Skeletal muscle satellite cell (primary cell): Measurements from ENCODE around the gene NFKBIZ. TPM values are rescaled to one million over a fixed set of nuclear protein-coding genes. Genes with fewer than 3 reads are reported as not detected.

Experiments used
- H3K27me3 ChIP-seq: 2 replicates; pipeline ENCODE4 v1.7.0; 2013; ENCODE audit warnings: low read length; ENCODE audit not compliant: control insufficient read depth, insufficient read depth
- H3K36me3 ChIP-seq: 2 replicates; pipeline ENCODE4 v1.7.0; 2013; ENCODE audit warnings: mild to moderate bottlenecking, control low read depth, low read length; ENCODE audit not compliant: insufficient read depth
- H3K4me1 ChIP-seq: 2 replicates; pipeline ENCODE4 v1.7.0; 2013; ENCODE audit warnings: low read length; ENCODE audit not compliant: control insufficient read depth, insufficient read depth
- H3K4me2 ChIP-seq: 2 replicates; pipeline ENCODE4 v1.7.0; 2013; ENCODE audit warnings: mild to moderate bottlenecking, low read length
- H3K4me3 ChIP-seq: 2 replicates; pipeline ENCODE4 v1.7.0; 2013; ENCODE audit warnings: low read length
- H3K9ac ChIP-seq: 2 replicates; pipeline ENCODE4 v1.7.0; 2013; ENCODE audit warnings: mild to moderate bottlenecking, low read depth, low read length, moderate library complexity
- H3K9me3 ChIP-seq: replicated peaks from 2 replicates; pipeline ENCODE4 v1.7.0; 2013; ENCODE audit warnings: mild to moderate bottlenecking, control low read depth, low read length
- total RNA-seq: library from RNA; depleted of rRNA; stranded (reverse); fragments of >200 nt; gene quantifications from 2 replicates; pipeline ENCODE4 v1.2.3, GENCODE V29; 2012; rRNA removed

Gene NFKBIZ, protein sequence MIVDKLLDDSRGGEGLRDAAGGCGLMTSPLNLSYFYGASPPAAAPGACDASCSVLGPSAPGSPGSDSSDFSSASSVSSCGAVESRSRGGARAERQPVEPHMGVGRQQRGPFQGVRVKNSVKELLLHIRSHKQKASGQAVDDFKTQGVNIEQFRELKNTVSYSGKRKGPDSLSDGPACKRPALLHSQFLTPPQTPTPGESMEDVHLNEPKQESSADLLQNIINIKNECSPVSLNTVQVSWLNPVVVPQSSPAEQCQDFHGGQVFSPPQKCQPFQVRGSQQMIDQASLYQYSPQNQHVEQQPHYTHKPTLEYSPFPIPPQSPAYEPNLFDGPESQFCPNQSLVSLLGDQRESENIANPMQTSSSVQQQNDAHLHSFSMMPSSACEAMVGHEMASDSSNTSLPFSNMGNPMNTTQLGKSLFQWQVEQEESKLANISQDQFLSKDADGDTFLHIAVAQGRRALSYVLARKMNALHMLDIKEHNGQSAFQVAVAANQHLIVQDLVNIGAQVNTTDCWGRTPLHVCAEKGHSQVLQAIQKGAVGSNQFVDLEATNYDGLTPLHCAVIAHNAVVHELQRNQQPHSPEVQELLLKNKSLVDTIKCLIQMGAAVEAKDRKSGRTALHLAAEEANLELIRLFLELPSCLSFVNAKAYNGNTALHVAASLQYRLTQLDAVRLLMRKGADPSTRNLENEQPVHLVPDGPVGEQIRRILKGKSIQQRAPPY
- 19.8 and 38.0 TPM in 2 replicates for total RNA-seq

DNA sequence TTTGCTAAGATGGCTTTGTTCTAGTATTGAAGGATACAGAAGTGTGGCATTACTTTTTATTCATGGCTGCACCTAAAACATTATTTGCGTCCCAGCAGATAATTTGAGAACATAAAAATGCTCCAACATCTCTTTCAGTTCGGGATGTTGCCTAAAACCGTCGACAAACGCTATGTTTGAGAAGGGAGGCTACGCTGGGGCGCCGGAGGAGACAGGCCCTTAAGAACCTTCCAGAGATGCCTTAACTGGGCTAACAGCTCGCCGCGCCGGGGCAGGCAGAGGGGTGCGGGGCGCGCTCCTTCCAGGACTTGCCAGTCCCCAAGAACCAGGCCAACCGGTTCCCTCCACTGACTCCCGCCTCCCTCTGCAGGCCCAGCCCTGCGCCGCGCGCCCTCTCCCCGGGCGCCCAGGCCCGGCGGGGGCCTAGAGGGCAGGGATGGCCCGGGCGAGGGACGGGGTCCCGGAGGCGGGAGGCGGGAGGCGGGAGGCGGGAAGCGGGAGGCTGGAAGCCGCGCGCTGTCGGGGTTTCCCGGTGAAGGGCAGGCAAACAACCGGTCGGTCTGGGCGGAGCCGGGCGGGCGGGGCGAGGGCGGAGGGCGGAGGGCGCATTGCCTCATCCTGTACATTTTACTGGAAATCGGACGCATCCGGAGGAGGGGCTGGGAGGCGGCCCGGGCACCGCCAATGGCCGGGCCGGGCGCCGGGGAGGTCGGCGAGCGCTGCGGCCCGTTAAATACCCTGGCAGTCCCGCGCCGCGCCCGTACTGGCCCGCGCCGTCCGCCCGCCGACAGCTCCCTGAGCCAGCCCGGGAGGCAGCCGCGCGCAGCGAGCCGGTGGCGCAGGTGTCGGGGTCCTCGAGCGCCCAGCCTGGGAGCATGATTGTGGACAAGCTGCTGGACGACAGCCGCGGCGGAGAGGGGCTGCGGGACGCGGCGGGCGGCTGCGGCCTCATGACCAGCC, at the start of gene NFKBIZ:
Gene NFKBIZ (plus strand): TSS at position 761 of the 960 bp plus-strand sequence. CDS start 115 bp downstream, at position 876.
- Histone ChIP-seq H3K4me3 (peak within 1 kb of the TSS; percentile 82), H3K9ac (peak within 1 kb of the TSS; percentile 99), H3K4me2 (peak within 1 kb of the TSS; percentile 89), H3K4me1 (peaks cover 32% of the 10 kb centered on the region), H3K9me3 (no peaks in the 10 kb centered on the region), H3K27me3 (no peaks in the 10 kb centered on the region), H3K36me3 (peaks cover 44% of the 10 kb centered on the region)

DNA sequence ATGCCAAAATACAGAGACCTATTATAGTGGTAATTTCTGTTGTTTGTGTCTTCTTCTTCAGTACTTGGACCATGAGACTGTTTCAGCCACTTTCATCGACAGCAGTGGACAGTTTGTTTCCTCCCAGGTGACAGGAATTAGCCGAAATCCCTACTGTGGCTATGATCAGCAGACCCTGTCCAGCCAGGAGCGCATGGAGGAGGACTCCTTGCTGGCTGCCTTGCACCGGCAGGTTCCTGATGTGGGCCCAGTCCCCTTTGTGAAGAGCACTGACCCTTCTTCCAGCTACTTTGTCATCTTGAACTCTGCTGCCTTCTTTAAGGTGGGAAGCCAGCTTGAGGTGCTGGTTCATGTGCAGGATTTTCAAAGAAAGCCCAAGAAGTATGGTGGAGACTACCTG, 48.1 kb upstream of the NFKBIZ start:
- Histone ChIP-seq H3K4me2 (no peak overlapping the region), H3K27me3 (no peaks in the 10 kb centered on the region), H3K36me3 (peaks cover 25% of the 10 kb centered on the region), H3K4me3 (no peak overlapping the region), H3K9me3 (no peaks in the 10 kb centered on the region), H3K9ac (no peak overlapping the region), H3K4me1 (no peaks in the 10 kb centered on the region)

DNA sequence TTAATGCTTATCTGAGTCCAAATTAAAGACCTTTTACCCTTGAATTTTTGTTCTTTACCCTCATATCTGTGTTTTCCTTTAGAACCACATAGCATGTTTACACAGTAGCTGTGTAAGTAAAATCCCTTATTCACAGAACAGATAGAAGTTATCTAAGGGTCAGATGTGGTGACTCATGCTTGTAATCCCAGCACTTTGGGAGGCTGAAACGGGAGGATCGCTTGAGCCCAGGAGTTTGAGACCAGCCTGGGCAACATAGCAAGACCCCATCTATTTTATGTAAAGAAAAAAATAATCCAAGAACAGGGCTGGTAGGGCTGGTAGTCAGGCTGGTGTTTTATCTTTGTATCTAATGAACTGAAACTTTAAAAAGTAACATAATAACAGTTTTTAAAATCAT, 47.1 kb upstream of the NFKBIZ start:
- no peak overlapping the region for H3K9ac ChIP-seq
- H3K36me3 ChIP-seq, result peaks cover 20% of the 10 kb centered on the region
- no peaks in the 10 kb centered on the region for H3K27me3 ChIP-seq
- no peak overlapping the region for H3K4me2 ChIP-seq
- no peaks in the 10 kb centered on the region for H3K4me1 ChIP-seq
- H3K4me3 ChIP-seq, result no peak overlapping the region
- no peaks in the 10 kb centered on the region for H3K9me3 ChIP-seq

DNA sequence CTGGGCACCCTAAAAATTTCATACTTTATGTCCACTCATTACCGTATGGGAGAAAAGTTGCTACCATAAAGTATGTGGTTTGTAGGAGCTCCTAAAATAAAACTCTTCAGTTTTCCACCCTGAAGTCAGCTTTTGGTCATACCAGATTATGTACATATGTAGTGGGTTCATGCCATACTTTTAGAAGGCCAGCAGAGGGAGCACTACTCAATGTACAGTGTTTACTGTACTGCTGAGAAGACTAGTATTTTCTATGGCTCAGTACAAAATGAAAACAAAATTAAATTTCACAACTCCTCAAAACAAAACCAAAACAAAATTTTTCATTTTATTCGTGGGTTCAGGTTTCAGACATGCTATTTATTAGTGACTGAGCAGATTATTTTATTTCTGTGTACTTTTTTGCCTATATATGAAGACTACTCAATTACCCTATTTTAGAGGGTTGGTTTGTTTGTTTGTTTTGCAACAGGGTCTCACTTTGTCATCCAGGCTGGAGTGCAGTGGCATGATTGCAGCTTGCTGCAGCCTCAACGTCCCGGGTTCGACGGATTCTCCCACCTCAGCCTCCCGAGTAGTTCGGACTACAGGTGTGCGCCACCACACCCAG, 46.0 kb upstream of the NFKBIZ start:
- peaks cover 25% of the 10 kb centered on the region for H3K36me3 ChIP-seq
- H3K9ac ChIP-seq, result no peak overlapping the region
- H3K9me3 ChIP-seq, result no peaks in the 10 kb centered on the region
- no peaks in the 10 kb centered on the region for H3K27me3 ChIP-seq
- no peak overlapping the region for H3K4me2 ChIP-seq
- no peak overlapping the region for H3K4me3 ChIP-seq
- H3K4me1 ChIP-seq, result no peaks in the 10 kb centered on the region

DNA sequence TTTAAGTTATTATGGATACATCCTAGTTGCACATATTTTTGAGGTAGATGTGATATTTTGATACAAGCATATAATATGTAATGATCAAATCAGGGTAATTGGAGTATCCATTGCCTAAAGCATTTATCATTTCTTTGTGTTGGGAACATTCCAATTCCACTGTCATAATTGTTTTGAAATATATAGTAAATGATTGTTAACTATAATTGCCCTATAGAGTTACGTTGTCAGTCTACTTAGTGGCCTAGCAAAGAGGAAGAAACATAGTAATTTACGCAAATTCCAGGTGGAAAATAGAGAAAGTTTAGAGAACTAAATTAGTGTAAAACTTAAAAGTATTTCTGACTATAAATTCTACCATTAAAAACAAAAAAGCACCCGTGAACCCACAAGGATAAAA, 45.4 kb upstream of the NFKBIZ start:
- Histone ChIP-seq H3K9ac (no peak overlapping the region), H3K9me3 (no peaks in the 10 kb centered on the region), H3K4me1 (peaks cover 2% of the 10 kb centered on the region), H3K27me3 (no peaks in the 10 kb centered on the region), H3K4me2 (no peak overlapping the region), H3K36me3 (peaks cover 22% of the 10 kb centered on the region), H3K4me3 (no peak overlapping the region)

DNA sequence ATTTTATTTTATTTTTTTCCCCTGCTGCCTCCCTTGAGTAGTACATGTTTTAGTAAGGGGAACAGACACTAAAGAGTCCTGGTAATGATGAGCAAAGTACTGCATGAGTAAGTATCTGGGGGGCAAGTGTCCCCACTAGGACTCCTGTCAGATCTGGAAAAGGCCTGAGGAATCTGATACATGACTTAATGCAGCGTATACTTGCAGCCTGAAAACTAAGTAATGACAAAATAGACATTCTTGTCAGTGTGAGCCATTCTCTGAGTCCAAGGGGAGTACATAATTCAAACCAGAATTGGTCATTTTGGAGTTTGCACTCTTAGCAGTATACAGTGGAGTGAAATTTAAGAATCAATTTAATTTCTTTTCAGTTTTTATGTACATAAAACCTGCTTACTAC, 42.8 kb upstream of the NFKBIZ start:
- H3K9me3 ChIP-seq, result no peaks in the 10 kb centered on the region
- no peak overlapping the region for H3K9ac ChIP-seq
- peaks cover 14% of the 10 kb centered on the region for H3K4me1 ChIP-seq
- no peak overlapping the region for H3K4me3 ChIP-seq
- H3K27me3 ChIP-seq, result no peaks in the 10 kb centered on the region
- H3K36me3 ChIP-seq, result peaks cover 19% of the 10 kb centered on the region
- no peak overlapping the region for H3K4me2 ChIP-seq

DNA sequence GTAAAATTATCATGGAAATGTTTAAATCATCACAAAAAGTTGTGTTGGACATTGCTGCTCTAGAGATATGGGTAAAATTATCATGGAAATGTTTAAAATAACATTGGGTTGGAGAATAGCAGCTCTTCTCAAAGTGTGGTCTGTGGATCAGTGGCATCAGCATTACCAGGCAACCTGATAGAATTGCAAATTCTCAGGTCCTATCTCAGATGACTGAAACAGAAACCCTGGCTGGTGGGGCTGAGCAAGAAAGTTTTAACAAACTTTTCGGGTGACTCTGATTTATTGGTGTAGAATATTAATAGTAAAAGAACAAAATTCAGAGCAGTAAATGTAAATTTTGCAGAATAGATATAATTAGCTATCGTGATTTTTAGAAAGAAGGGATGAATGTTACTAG, 41.4 kb upstream of the NFKBIZ start:
- no peaks in the 10 kb centered on the region for H3K9me3 ChIP-seq
- peaks cover 14% of the 10 kb centered on the region for H3K4me1 ChIP-seq
- no peak overlapping the region for H3K4me2 ChIP-seq
- no peak overlapping the region for H3K4me3 ChIP-seq
- H3K27me3 ChIP-seq, result no peaks in the 10 kb centered on the region
- H3K36me3 ChIP-seq, result peaks cover 15% of the 10 kb centered on the region
- no peak overlapping the region for H3K9ac ChIP-seq

DNA sequence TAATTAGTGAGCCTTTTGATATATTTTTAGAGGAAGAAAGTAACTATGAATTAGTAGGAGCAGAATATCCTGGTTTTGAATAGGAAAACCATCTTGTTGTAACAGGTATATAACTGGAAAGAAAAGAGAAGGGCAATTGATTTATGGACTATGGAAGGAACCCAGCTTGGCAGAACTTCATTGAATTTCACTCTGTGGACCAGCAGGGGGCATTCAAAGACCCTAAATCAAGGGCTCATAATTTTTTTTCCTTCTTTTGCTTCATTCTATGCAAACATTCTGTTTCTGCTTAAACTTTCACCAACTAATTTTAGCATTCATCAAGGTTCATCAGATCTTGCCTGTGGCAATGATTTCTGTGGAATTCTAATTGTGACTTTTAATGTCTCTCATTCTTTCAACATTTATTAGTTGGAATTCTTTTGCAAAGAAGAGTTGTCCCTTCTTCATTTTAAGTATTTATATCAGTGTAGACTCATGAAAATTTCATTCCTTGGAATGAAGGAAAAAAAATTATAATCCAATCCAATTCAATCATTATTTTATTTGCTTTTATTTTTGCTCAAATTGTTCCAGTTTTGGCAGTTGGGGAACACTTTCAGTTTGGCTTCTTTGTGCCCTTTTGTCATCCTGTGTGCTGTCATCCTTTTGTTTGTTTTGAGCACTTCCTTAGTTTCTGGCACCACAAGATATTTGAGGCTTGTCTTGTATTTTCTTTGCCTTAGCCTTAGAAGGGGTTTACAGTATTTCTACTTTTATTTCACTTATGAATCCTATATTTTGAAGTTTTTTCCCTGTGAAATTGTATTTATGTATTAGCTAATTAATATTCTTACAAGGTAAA, 39.9 kb upstream of the NFKBIZ start:
- Histone ChIP-seq H3K4me3 (no peak overlapping the region), H3K4me1 (peaks cover 20% of the 10 kb centered on the region), H3K4me2 (peak overlapping the region; percentile 26), H3K27me3 (no peaks in the 10 kb centered on the region), H3K9ac (peak overlapping the region; percentile 68), H3K9me3 (no peaks in the 10 kb centered on the region), H3K36me3 (peaks cover 7% of the 10 kb centered on the region)

DNA sequence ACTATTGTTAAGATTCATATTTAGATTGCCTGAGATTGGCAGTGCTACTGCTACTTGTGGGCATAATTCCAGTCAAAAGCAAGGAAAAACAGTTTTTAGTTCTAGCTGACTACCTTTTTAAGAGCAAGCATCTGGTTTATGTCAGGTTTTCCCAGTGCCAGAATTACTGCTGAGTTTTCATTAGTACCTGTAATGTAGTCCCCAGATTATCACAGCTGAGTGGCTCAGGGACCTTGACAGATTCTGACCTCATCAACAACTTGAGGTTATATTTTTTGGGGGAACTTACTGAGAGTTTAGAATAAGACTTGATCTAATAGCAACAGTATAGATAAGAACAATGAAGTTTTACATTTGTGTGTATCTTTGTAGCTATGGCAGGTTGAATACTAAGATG, 39.3 kb upstream of the NFKBIZ start:
- Histone ChIP-seq H3K4me3 (no peak overlapping the region), H3K9me3 (no peaks in the 10 kb centered on the region), H3K27me3 (no peaks in the 10 kb centered on the region), H3K4me1 (peaks cover 21% of the 10 kb centered on the region), H3K36me3 (peaks cover 7% of the 10 kb centered on the region), H3K9ac (peak overlapping the region; percentile 68), H3K4me2 (peak overlapping the region; percentile 26)

DNA sequence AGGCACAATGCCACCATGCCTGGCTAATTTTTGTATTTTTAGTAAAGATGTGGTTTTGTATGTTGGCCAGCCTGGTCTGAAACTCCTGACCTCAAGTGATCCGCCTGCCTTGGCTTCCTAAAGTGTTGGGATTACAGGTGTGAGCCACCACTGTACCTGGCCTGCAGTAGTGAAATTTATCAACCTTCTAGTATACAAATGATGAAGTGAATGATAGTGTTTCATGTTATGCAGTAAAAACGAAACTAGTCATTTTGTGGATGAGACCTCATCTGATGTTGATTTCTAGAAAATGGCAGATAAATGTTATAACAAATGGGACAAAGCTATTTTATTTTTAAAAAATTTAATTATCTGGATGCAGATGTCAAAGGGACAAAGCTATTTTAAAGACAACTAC, 37.4 kb upstream of the NFKBIZ start:
- Histone ChIP-seq H3K4me3 (no peak overlapping the region), H3K36me3 (peaks cover 10% of the 10 kb centered on the region), H3K27me3 (no peaks in the 10 kb centered on the region), H3K4me1 (peaks cover 21% of the 10 kb centered on the region), H3K9ac (no peak overlapping the region), H3K9me3 (no peaks in the 10 kb centered on the region), H3K4me2 (no peak overlapping the region)
